Measurements from ENCODE around the gene EVX2.

The EVX2 gene

DNA sequence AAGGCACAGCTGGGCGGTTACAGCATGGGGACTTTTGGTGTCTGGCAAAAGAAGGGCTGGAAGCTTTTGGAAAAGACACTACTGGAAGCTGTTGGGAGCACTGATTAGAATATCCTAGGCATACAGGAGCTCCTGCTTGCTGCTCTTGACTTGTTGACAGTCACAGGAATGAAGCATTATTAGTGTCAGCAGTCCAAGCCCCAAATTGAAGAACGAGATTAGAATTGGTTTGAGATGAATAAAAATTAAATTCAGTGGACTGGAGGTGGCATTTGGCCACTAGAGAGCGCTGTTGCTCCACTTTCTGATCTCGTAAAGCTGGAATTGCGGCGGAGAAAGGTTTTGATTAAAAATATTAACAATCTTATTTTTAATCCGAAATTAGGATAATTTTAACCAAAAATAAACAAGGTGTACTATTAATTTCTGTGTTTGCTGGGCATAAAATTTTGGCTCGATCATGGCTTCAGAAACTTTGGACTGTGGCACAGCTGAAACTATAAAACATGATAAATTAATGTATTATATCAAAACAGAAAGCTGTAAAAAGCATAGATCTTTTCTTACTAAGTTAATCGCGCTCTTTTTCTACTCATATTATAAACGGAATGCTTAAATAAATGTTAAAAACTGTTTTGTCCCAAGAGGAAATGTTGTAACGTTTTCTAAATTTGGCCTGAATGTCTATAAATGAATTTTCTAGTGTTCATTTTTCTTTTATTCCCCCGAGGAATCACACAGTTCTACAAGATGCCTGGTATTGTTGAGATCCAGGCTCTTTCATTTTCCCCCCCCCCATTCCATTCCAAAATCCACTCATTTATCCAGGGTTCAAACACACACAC lies 43.4 kb upstream of the EVX2 start:
- POLR2A ChIA-PET = interaction anchor here (0.8 to 3.8 kb wide), 2 partner anchors 22 to 33 kb away, joined by 3 to 24 read pairs; no protein-coding TSS in a partner anchor
- DNase-seq (ENCODE audit: extremely low spot score) = no peak
- TF ChIP-seq ELF4 (IDR thresholded peaks at IDR 0.05) (no peak), HDGF (IDR thresholded peaks at IDR 0.05; ENCODE audit: borderline replicate concordance) (no peak), FOXA1 (IDR thresholded peaks at IDR 0.05) (no peak), SUZ12 (IDR thresholded peaks at IDR 0.05) (no peak), ZNF384 (IDR thresholded peaks at IDR 0.05) (no peak), NFRKB (IDR thresholded peaks at IDR 0.05) (no peak), FOXM1 (IDR thresholded peaks at IDR 0.05; ENCODE audit: borderline replicate concordance) (no peak), ARNT (IDR thresholded peaks at IDR 0.05) (no peak), LEF1 (IDR thresholded peaks at IDR 0.05; ENCODE audit: borderline replicate concordance) (no peak), FOXK2 (IDR thresholded peaks at IDR 0.05) (no peak)
- TF ChIP-seq, protein P1, sequence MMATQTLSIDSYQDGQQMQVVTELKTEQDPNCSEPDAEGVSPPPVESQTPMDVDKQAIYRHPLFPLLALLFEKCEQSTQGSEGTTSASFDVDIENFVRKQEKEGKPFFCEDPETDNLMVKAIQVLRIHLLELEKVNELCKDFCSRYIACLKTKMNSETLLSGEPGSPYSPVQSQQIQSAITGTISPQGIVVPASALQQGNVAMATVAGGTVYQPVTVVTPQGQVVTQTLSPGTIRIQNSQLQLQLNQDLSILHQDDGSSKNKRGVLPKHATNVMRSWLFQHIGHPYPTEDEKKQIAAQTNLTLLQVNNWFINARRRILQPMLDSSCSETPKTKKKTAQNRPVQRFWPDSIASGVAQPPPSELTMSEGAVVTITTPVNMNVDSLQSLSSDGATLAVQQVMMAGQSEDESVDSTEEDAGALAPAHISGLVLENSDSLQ (IDR thresholded peaks at IDR 0.05) = no peak
- CTCF ChIA-PET = interaction anchor here (0.5 to 2.8 kb wide), 16 partner anchors 9 to 688 kb away, joined by 3 to 25 read pairs (median 4); no protein-coding TSS in a partner anchor

DNA sequence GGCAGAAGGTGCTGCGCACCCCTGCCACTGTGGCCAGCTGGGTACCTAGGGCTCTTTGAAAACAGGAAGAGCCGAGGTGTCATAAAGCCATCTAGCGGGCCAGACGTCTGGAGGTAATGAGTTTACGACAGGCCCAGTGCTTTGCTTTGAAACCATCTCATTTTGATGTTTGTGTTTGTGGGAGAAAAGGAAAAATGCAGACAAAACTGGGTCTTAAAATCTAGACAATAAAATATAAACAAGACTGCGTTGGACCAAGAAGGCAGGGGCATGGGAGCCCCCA lies 42.0 kb upstream of the EVX2 start:
- ChIA-PET POLR2A (interaction anchor here (3.8 kb wide), 1 partner anchor 20 kb away, joined by 24 read pairs; no protein-coding TSS in a partner anchor), CTCF (interaction anchor here (1.9 to 2.8 kb wide), 2 partner anchors 526 to 529 kb away, joined by 6 to 25 read pairs; no protein-coding TSS in a partner anchor)
- TF ChIP-seq HDGF (IDR thresholded peaks at IDR 0.05; ENCODE audit: borderline replicate concordance) (no peak), ZNF384 (IDR thresholded peaks at IDR 0.05) (no peak), FOXM1 (IDR thresholded peaks at IDR 0.05; ENCODE audit: borderline replicate concordance) (no peak), BHLHE40 (IDR thresholded peaks at IDR 0.05; ENCODE audit: borderline replicate concordance) (no peak), ELF4 (IDR thresholded peaks at IDR 0.05) (no peak), CTBP1 (IDR thresholded peaks at IDR 0.05; ENCODE audit: borderline replicate concordance) (no peak), SUZ12 (IDR thresholded peaks at IDR 0.05) (no peak), FOXK2 (IDR thresholded peaks at IDR 0.05) (no peak), LEF1 (IDR thresholded peaks at IDR 0.05; ENCODE audit: borderline replicate concordance) (no peak), L3MBTL2 (conservative IDR thresholded peaks at IDR 0.05) (no peak), ARNT (IDR thresholded peaks at IDR 0.05) (no peak), TARDBP (IDR thresholded peaks at IDR 0.05) (no peak), FOXA1 (IDR thresholded peaks at IDR 0.05) (no peak), NFRKB (IDR thresholded peaks at IDR 0.05) (no peak), SP1 (IDR thresholded peaks at IDR 0.05) (no peak)
- TF ChIP-seq, protein P1 (IDR thresholded peaks at IDR 0.05) = no peak
- DNase-seq (ENCODE audit: extremely low spot score) = no peak

DNA sequence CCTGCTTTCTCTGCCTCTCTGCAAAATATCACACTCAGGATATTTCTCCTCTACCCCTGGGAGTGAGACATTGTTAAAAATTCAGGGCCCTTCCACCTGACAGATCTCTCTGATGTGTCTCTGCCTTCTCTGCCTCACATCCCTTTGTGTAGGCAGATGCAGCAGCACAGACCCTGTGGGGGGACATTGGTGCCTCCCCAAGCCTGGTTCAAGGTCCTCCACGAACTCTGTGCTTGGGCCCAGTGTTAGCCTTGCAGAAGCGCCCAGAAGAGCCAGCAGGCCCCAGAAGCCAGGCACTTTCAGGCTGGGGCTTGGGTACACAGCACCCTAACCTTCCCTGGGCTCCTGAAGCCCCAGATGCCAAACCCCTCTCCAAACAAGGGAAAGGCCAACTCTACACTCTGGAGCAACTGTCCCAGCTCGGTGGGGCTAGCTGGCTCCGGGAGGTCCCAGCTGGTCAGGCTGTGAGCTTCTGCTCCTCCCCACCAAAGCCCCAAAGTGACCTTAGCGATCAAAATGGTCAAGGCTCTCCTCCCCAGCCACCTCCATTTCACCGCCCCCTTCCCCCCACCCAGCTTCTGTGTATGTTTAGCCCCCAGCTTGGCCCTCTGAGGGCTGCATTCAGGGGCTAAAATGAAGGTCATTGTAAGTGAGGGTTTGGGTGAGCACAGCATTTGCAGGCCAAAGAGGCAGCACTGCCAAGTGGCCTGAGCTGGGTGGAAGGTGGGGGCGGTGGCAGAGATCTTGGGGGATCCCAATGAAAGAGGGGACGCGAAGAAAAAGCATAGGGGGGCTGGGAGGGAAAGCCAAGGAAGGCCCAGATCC lies 41.4 kb upstream of the EVX2 start:
- CTCF ChIA-PET = interaction anchor here (1.9 to 2.8 kb wide), 2 partner anchors 526 to 529 kb away, joined by 6 to 25 read pairs; no protein-coding TSS in a partner anchor
- TF ChIP-seq SP1 (IDR thresholded peaks at IDR 0.05) = no peak
- TF ChIP-seq HDGF (IDR thresholded peaks at IDR 0.05; ENCODE audit: borderline replicate concordance) = no peak
- TF ChIP-seq LEF1 (IDR thresholded peaks at IDR 0.05; ENCODE audit: borderline replicate concordance) = no peak
- no peak for TF ChIP-seq BHLHE40 (IDR thresholded peaks at IDR 0.05; ENCODE audit: borderline replicate concordance)
- TF ChIP-seq ELF4 (IDR thresholded peaks at IDR 0.05) = no peak
- TF ChIP-seq, protein P1 (IDR thresholded peaks at IDR 0.05) = no peak
- no peak for TF ChIP-seq FOXM1 (IDR thresholded peaks at IDR 0.05; ENCODE audit: borderline replicate concordance)
- no peak for TF ChIP-seq NFRKB (IDR thresholded peaks at IDR 0.05)
- no peak for TF ChIP-seq ZNF384 (IDR thresholded peaks at IDR 0.05)
- TF ChIP-seq SUZ12 (IDR thresholded peaks at IDR 0.05) = no peak
- no peak for TF ChIP-seq L3MBTL2 (conservative IDR thresholded peaks at IDR 0.05)
- no peak for TF ChIP-seq CTBP1 (IDR thresholded peaks at IDR 0.05; ENCODE audit: borderline replicate concordance)
- no peak for TF ChIP-seq TARDBP (IDR thresholded peaks at IDR 0.05)
- POLR2A ChIA-PET = interaction anchor here (3.8 kb wide), 1 partner anchor 20 kb away, joined by 24 read pairs; no protein-coding TSS in a partner anchor
- no peak for DNase-seq (ENCODE audit: extremely low spot score)

DNA sequence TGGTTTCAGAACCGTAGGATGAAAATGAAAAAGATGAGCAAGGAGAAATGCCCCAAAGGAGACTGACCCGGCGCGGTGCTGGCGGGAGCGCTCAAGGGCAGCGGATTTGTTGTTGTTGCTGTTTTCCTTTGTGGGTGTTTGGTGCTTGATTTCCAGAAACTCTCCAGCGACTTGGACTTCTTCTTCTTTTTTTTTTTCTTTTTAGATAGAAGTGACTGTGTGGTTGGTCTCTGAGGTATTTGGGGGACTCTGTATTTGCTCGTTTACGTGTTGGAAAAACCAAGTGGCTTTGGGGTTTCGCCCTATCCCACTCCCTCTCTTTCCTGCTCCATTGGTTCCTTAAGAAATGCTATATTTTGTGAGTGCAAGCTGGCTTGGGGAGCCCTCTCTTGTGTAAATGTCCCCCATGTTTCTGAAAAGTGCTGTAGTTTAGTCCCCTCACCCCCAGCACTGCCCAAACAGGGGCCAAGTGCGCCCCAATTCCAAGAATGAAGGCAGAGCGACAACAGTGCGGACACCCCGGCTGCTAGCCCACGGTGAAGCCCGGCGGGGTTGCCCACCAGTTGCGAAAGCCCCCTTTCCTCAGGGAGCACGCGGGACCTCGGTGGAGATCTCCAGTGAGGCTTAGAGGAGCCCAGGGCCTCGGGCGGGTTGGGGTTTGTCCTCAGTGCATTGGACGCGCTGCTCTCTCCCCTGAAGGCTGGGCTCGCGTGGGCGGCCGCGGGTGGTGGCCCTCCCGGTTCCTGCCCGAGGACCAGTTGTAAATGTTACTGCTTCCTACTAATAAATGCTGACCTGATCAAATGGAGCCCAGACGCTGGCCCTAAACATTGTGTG lies 40.6 kb upstream of the EVX2 start:
- TF ChIP-seq, protein P1 (IDR thresholded peaks at IDR 0.05) = no peak
- TF ChIP-seq CTBP1 (IDR thresholded peaks at IDR 0.05; ENCODE audit: borderline replicate concordance) = no peak
- no peak for TF ChIP-seq SP1 (IDR thresholded peaks at IDR 0.05)
- ChIA-PET CTCF (interaction anchor here (1.9 to 2.8 kb wide), 2 partner anchors 527 to 530 kb away, joined by 6 to 25 read pairs; no protein-coding TSS in a partner anchor), POLR2A (interaction anchor here (1.3 to 3.8 kb wide), 2 partner anchors 19 kb away, joined by 4 to 24 read pairs; no protein-coding TSS in a partner anchor)
- no peak for DNase-seq (ENCODE audit: extremely low spot score)

Measured in HEK293T (cell line).